K562 (cell line): ENCODE data around the gene UNC50. TPM values are rescaled to one million over a fixed set of nuclear protein-coding genes. Genes with fewer than 3 reads are reported as not detected.

Experiments used
- ATAC-seq: fragments of 200-7000 bp; cut with Tn5 transposase; 3 replicates; pipeline ENCODE4 v1.9.1; 2020; ENCODE audit warnings: moderate library complexity
- BruUV-seq: library from RNA; stranded (reverse); fragments of 400-500 nt; replicated peaks from 2 replicates; lab custom pipeline; 2021; lab: Mats Ljungman, UMichigan
- CTCF ChIA-PET: fragments of 300-600 bp; formaldehyde crosslinking; extraction: SDS; loops from one replicate; lab custom pipeline; 2021; ENCODE audit warnings: low intra/inter-chr PET ratio; lab: Yijun Ruan, JAX
- POLR2A ChIA-PET: fragments of 300-600, 350-650 bp; sonication (Branson Sonifier 250); formaldehyde crosslinking; extraction: SDS; loops from one replicate; lab custom pipeline; 2021; ENCODE audit warnings: antibody characterized with exemption, inconsistent platforms; lab: Yijun Ruan, JAX
- DNase-seq, 4 experiments: peaks; one replicate each; pipeline versions ENCODE4 v3.0.0 to v3.0.0-alpha.2; 2011 to 2018; ENCODE audit warnings: low spot score in 3 of 4, mixed read lengths in 3 of 4; ENCODE audit errors: extremely low read depth in 1 of 4
- FAIRE-seq: peaks from 2 replicates; lab custom pipeline; 2011; peaks lifted over from hg19 to GRCh38; lab: Jason Lieb, UNC
- H2AFZ ChIP-seq: 2 replicates; pipeline ENCODE4 v1.6.0; 2011; ENCODE audit warnings: low read depth, low read length, control low read depth, inconsistent platforms
- H3K27ac ChIP-seq: fragments of 200-600 bp; 3 replicates; pipeline ENCODE4 v1.8.0; 2011; ENCODE audit warnings: low read depth, mild to moderate bottlenecking, control low read depth, inconsistent platforms, low read length, moderate library complexity, mixed read lengths; ENCODE audit errors: extremely low read depth
- H3K27me3 ChIP-seq, 2 experiments: fragments of 300-600 bp in 1 of 2; 2 replicates in 1 of 2; 3 replicates in 1 of 2; pipeline versions ENCODE4 v1.6.0 to v1.8.0; 2011; ENCODE audit warnings: inconsistent platforms in 2 of 2, low read length in 2 of 2, mild to moderate bottlenecking in 1 of 2, mixed read lengths in 1 of 2, moderate library complexity in 1 of 2; ENCODE audit not compliant: control insufficient read depth in 2 of 2, insufficient read depth in 2 of 2
- H3K36me3 ChIP-seq: fragments of 300-600 bp; 3 replicates; pipeline ENCODE4 v1.8.0; 2011; ENCODE audit warnings: mild to moderate bottlenecking, low read length, inconsistent platforms; ENCODE audit not compliant: control insufficient read depth, insufficient read depth
- H3K4me1 ChIP-seq, 2 experiments: fragments of 200-600 bp in 1 of 2; replicated peaks in 1 of 2; 2 replicates in 1 of 2; 3 replicates in 1 of 2; pipeline versions ENCODE4 v1.5.1 to v1.8.0; 2011; ENCODE audit warnings: inconsistent platforms in 2 of 2, low read length in 2 of 2, mild to moderate bottlenecking in 1 of 2, mixed read lengths in 1 of 2, moderate library complexity in 1 of 2; ENCODE audit not compliant: control insufficient read depth in 2 of 2, insufficient read depth in 2 of 2
- H3K4me2 ChIP-seq: 2 replicates; pipeline ENCODE4 v1.6.1; 2011; ENCODE audit warnings: low read length, control low read depth, inconsistent platforms, mixed read lengths; ENCODE audit not compliant: insufficient read depth
- H3K4me3 ChIP-seq: fragments of 200-600 bp; sonication (generic), shearing (Covaris generic); 2 replicates; pipeline ENCODE4 v1.5.1; 2016; ENCODE audit warnings: control low read depth, inconsistent platforms
- H3K79me2 ChIP-seq: fragments of 200-600 bp; 3 replicates; pipeline ENCODE4 v1.8.0; 2011; ENCODE audit warnings: low read length, inconsistent platforms; ENCODE audit not compliant: control insufficient read depth, insufficient read depth
- H3K9ac ChIP-seq, 2 experiments: 2 replicates each; pipeline versions ENCODE4 v1.6.0 to v1.6.1; 2011; ENCODE audit warnings: low read depth in 2 of 2, low read length in 2 of 2, control low read depth in 1 of 2, inconsistent platforms in 1 of 2, mild to moderate bottlenecking in 1 of 2, mixed read lengths in 1 of 2; ENCODE audit not compliant: insufficient read depth in 1 of 2
- H3K9me1 ChIP-seq: one replicate; pipeline ENCODE4 v1.6.0; 2011; ENCODE audit warnings: inconsistent platforms, mild to moderate bottlenecking, low read length, moderate library complexity; ENCODE audit not compliant: control insufficient read depth, insufficient read depth
- H3K9me3 ChIP-seq: replicated peaks from 2 replicates; pipeline ENCODE4 v1.5.1; 2011; ENCODE audit warnings: low read depth, low read length, inconsistent platforms; ENCODE audit not compliant: control insufficient read depth, insufficient read depth
- H4K20me1 ChIP-seq: replicated peaks from 2 replicates; pipeline ENCODE4 v1.6.1; 2011; ENCODE audit warnings: low read length, inconsistent platforms, mixed read lengths; ENCODE audit not compliant: control insufficient read depth, insufficient read depth
- BHLHE40 ChIP-seq: IDR thresholded peaks from 2 replicates; pipeline ENCODE4 v1.6.1; 2011; ENCODE audit warnings: low read length, improper control_type of control experiment
- HBP1 ChIP-seq: fragments of 450-650 bp; formaldehyde crosslinking; IDR thresholded peaks from 2 replicates; pipeline ENCODE4 v1.4.0; 2022; ENCODE audit warnings: missing genetic modification characterization
- HDAC3 ChIP-seq: fragments of 450-650 bp; IDR thresholded peaks from 2 replicates; pipeline ENCODE4 v1.6.1; 2018; ENCODE audit warnings: borderline replicate concordance, mild to moderate bottlenecking, moderate library complexity; ENCODE audit not compliant: partially characterized antibody
- HNRNPLL ChIP-seq: fragments of 200-400 bp; formaldehyde crosslinking; IDR thresholded peaks from 2 replicates; pipeline ENCODE4 v1.6.1; 2017; ENCODE audit warnings: low read length, low read depth, mild to moderate bottlenecking; ENCODE audit not compliant: poor library complexity, severe bottlenecking
- KDM4B ChIP-seq, 2 experiments: fragments of 450-650 bp in 1 of 2; sonication (generic) in 1 of 2; IDR thresholded peaks; 2 replicates each; pipeline ENCODE4 v1.6.1; 2016 to 2017; ENCODE audit warnings: borderline replicate concordance in 2 of 2, antibody characterized with exemption in 1 of 2, low read depth in 1 of 2, mild to moderate bottlenecking in 1 of 2
- NR1H2 ChIP-seq: sonication (generic); formaldehyde crosslinking; IDR thresholded peaks from 2 replicates; pipeline ENCODE4 v1.4.0; 2020; ENCODE audit warnings: mild to moderate bottlenecking, missing genetic modification reagents
- SREBF1 ChIP-seq: fragments of 150-350 bp; IDR thresholded peaks from 2 replicates; pipeline ENCODE4 v1.6.1; 2014; ENCODE audit warnings: antibody characterized with exemption, low read depth, low read length, borderline replicate concordance
- ZNF277 ChIP-seq: fragments of 250-450 bp; sonication (Bioruptor Pico); IDR thresholded peaks from 2 replicates; pipeline ENCODE4 v1.8.0; 2022; ENCODE audit warnings: inconsistent platforms, mild to moderate bottlenecking, moderate library complexity, borderline replicate concordance
- ZNF280B ChIP-seq: fragments of 250-450 bp; sonication (Bioruptor Pico); IDR thresholded peaks from 2 replicates; pipeline ENCODE4 v1.5.1; 2021; ENCODE audit warnings: mild to moderate bottlenecking
- ZNF717 ChIP-seq: fragments of 250-450 bp; sonication (Bioruptor Pico); IDR thresholded peaks from 2 replicates; pipeline ENCODE4 v1.5.0; 2021
- ZNF766 ChIP-seq: fragments of 200-800 bp; sonication (Bioruptor generic); conservative IDR thresholded peaks from 2 replicates; pipeline ENCODE4 v1.6.1; 2016; ENCODE audit warnings: missing genetic modification characterization, missing compliant biosample characterization
- WGBS: fragments of 100-300 bp; shearing (Covaris generic); methylation state at CpG from one replicate; pipeline ENCODE4 v1.1.6; 2016; ENCODE audit warnings: low coverage, mixed read lengths; ENCODE audit not compliant: insufficient coverage; ENCODE audit errors: missing lambda C conversion rate; 5-methylcytosine and 5-hydroxymethylcytosine counted together
- in situ Hi-C: fragments of 300-500 bp; cut with MboI; formaldehyde crosslinking; loops from 4 replicates; pipeline ENCODE4 v1.15.0; 2018; ENCODE audit warnings: inconsistent platforms, mixed read lengths
- intact Hi-C: fragments of 100-400 bp; cut with micrococcal nuclease; formaldehyde crosslinking; loops from 2 replicates; pipeline ENCODE4 v1.14.2; 2022
- polyA plus RNA-seq, 8 experiments: library from polyadenylated mRNA; depleted of rRNA in 4 of 8; stranded (reverse) in 5 of 8; unstranded in 3 of 8; fragments of >200 nt; fragmentation: Nextera tagmentation in 2 of 8; fragmentation: Illumina TruSeq in 1 of 8; extraction: Ambion mirVana in 2 of 8; extraction: Trizol in 1 of 8; gene quantifications; 2 replicates each; pipeline versions ENCODE4 v1.2.1 to v1.2.3, GENCODE V29; 2011 to 2014; ENCODE audit warnings: inconsistent platforms in 1 of 8, missing spikeins in 1 of 8
- total RNA-seq, 7 experiments: library from RNA; depleted of rRNA in 6 of 7; stranded (reverse); fragments of >200 nt in 6 of 7; fragmentation: Illumina TruSeq in 2 of 7; extraction: Trizol in 2 of 7; gene quantifications; 2 replicates each; pipeline versions ENCODE4 v1.2.1 to v1.2.3, GENCODE V29; 2011 to 2021; ENCODE audit warnings: low replicate concordance in 1 of 7
- TF ChIP-seq, protein P1 (sequence below): fragments of 200-800 bp; sonication (Bioruptor generic); IDR thresholded peaks from 2 replicates; pipeline ENCODE4 v1.6.1; 2016; ENCODE audit warnings: missing genetic modification characterization, missing compliant biosample characterization

The UNC50 gene
- total and polyA plus RNA-seq, 9 of the 15 experiments (the other 6 are each of a cell fraction or from before 2014, with no cell fraction given) = 30.0 to 52.9 (median 35.9) TPM

- Histone ChIP-seq H3K4me3 (no peak overlapping the region), H3K9me1 (no peaks in the 10 kb centered on the region), H2AFZ (no peak overlapping the region), H3K27ac (no peak overlapping the region), H3K9me3 (0 out of 2 replicates have a peak, but pooled peaks cover 1% of the 10 kb centered on the region), H3K79me2 (no peaks in the 10 kb centered on the region), H4K20me1 (no peaks in the 10 kb centered on the region)
- CTCF ChIA-PET = no interaction called here
- intact Hi-C loops (no loop called here), in situ Hi-C loops (no loop called here)
- WGBS = 1% methylated on average over 5 of the region's 5 CpGs
- ATAC-seq = no peak
- TF ChIP-seq ZNF766 (CRISPR knock-in tag) = no peak
- TF ChIP-seq BHLHE40 = no peak
- no peak for TF ChIP-seq NR1H2 (CRISPR knock-in tag)
- TF ChIP-seq HNRNPLL = no peak
- no peak for TF ChIP-seq SREBF1
- TF ChIP-seq ZNF717 (CRISPR knock-in tag) = no peak
- TF ChIP-seq HDAC3 = no peak
- TF ChIP-seq ZNF280B (CRISPR knock-in tag) = no peak
- TF ChIP-seq HBP1 = no peak
- no peak for TF ChIP-seq KDM4B (IDR thresholded peaks at IDR 0.05; ENCODE audit: borderline replicate concordance in 2 of 2, low read depth in 1 of 2)
- TF ChIP-seq ZNF277 (CRISPR knock-in tag) = no peak
- TF ChIP-seq, protein P1, sequence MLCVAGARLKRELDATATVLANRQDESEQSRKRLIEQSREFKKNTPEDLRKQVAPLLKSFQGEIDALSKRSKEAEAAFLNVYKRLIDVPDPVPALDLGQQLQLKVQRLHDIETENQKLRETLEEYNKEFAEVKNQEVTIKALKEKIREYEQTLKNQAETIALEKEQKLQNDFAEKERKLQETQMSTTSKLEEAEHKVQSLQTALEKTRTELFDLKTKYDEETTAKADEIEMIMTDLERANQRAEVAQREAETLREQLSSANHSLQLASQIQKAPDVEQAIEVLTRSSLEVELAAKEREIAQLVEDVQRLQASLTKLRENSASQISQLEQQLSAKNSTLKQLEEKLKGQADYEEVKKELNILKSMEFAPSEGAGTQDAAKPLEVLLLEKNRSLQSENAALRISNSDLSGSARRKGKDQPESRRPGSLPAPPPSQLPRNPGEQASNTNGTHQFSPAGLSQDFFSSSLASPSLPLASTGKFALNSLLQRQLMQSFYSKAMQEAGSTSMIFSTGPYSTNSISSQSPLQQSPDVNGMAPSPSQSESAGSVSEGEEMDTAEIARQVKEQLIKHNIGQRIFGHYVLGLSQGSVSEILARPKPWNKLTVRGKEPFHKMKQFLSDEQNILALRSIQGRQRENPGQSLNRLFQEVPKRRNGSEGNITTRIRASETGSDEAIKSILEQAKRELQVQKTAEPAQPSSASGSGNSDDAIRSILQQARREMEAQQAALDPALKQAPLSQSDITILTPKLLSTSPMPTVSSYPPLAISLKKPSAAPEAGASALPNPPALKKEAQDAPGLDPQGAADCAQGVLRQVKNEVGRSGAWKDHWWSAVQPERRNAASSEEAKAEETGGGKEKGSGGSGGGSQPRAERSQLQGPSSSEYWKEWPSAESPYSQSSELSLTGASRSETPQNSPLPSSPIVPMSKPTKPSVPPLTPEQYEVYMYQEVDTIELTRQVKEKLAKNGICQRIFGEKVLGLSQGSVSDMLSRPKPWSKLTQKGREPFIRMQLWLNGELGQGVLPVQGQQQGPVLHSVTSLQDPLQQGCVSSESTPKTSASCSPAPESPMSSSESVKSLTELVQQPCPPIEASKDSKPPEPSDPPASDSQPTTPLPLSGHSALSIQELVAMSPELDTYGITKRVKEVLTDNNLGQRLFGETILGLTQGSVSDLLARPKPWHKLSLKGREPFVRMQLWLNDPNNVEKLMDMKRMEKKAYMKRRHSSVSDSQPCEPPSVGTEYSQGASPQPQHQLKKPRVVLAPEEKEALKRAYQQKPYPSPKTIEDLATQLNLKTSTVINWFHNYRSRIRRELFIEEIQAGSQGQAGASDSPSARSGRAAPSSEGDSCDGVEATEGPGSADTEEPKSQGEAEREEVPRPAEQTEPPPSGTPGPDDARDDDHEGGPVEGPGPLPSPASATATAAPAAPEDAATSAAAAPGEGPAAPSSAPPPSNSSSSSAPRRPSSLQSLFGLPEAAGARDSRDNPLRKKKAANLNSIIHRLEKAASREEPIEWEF (CRISPR knock-in tag) = no peak
- TF ChIP-seq, all 486 proteins: peak for 0
- no peak for DNase-seq
- Histone ChIP-seq H3K9ac (no peak overlapping the region), H3K36me3 (no peaks in the 10 kb centered on the region), H3K27me3 (peaks cover 9 to 11% of the 10 kb centered on the region in 2 experiments; a peak in 3 of 5 replicates), H3K4me2 (no peak overlapping the region), H3K4me1 (no peaks in the 10 kb centered on the region)
- POLR2A ChIA-PET = no interaction called here
- FAIRE-seq = no peak
- BruUV-seq = no TSS peak
Measured at GRCh38 chr2:98643496-98644100, 35.2 kb downstream of the UNC50 start.
